H1 (cell line): Measurements from ENCODE around the gene CADM1. TPM values are rescaled to one million over a fixed set of nuclear protein-coding genes. Genes with fewer than 3 reads are reported as not detected.

ENCODE experiments used
- CTCF ChIA-PET: fragments of 300-600 bp; sonication (Branson Sonifier 250); formaldehyde crosslinking; loops from one replicate; lab custom pipeline; 2021; ENCODE audit not compliant: partially characterized antibody; lab: Charles Lee
- POLR2A ChIA-PET: fragments of 300-600 bp; sonication (Branson Sonifier 250); formaldehyde crosslinking; loops from one replicate; lab custom pipeline; 2021; ENCODE audit warnings: inconsistent platforms; ENCODE audit not compliant: partially characterized antibody; lab: Charles Lee
- DNase-seq, 2 experiments: peaks; one replicate each; pipeline versions ENCODE4 v3.0.0 to v3.0.0-alpha.2; 2010 to 2022; ENCODE audit warnings: low spot score in 2 of 2, low read depth in 1 of 2, mixed read lengths in 1 of 2
- FAIRE-seq: peaks from 2 replicates; lab custom pipeline; 2011; peaks lifted over from hg19 to GRCh38; lab: Jason Lieb, UNC
- H2AFZ ChIP-seq: 2 replicates; pipeline ENCODE4 v1.8.1; 2012; ENCODE audit warnings: low read length, inconsistent platforms
- H2AK5ac ChIP-seq: 2 replicates; pipeline ENCODE4 v1.6.1; 2013; ENCODE audit warnings: low read depth, low read length
- H2BK120ac ChIP-seq: replicated peaks from 2 replicates; pipeline ENCODE3; 2013; ENCODE audit warnings: low read depth, low read length, inconsistent platforms
- H2BK12ac ChIP-seq: 2 replicates; pipeline ENCODE4 v1.6.1; 2013; ENCODE audit warnings: low read depth, low read length
- H2BK15ac ChIP-seq: 2 replicates; pipeline ENCODE4 v1.6.1; 2013; ENCODE audit warnings: low read length
- H2BK20ac ChIP-seq: 2 replicates; pipeline ENCODE4 v1.6.1; 2013; ENCODE audit warnings: low read length
- H2BK5ac ChIP-seq: 2 replicates; pipeline ENCODE4 v1.6.1; 2013; ENCODE audit warnings: low read depth, low read length
- H3K14ac ChIP-seq: 2 replicates; pipeline ENCODE4 v1.6.1; 2013; ENCODE audit warnings: inconsistent platforms; ENCODE audit not compliant: insufficient read length
- H3K18ac ChIP-seq: 2 replicates; pipeline ENCODE4 v1.6.1; 2013; ENCODE audit warnings: low read length; ENCODE audit errors: extremely low read depth
- H3K23ac ChIP-seq: 2 replicates; pipeline ENCODE4 v1.6.1; 2013; ENCODE audit warnings: inconsistent platforms; ENCODE audit not compliant: insufficient read length
- H3K23me2 ChIP-seq: 2 replicates; pipeline ENCODE4 v1.6.1; 2013; ENCODE audit warnings: low read depth, low read length
- H3K27ac ChIP-seq: 2 replicates; pipeline ENCODE4 v1.6.1; 2011; ENCODE audit warnings: low read depth, low read length, inconsistent platforms
- H3K27me3 ChIP-seq, 4 experiments: replicated peaks in 1 of 4; 1 replicate in 1 of 4; 2 replicates in 3 of 4; pipeline versions ENCODE4 v1.6.1 to v1.8.1; 2011 to 2013; ENCODE audit warnings: low read length in 3 of 4, mild to moderate bottlenecking in 3 of 4, inconsistent platforms in 2 of 4, mixed read lengths in 2 of 4, moderate library complexity in 1 of 4; ENCODE audit not compliant: control insufficient read depth in 3 of 4, insufficient read depth in 3 of 4; ENCODE audit errors: extremely low read depth in 1 of 4
- H3K36me3 ChIP-seq, 4 experiments: 2 replicates each; pipeline versions ENCODE4 v1.6.1 to v1.8.1; 2011 to 2013; ENCODE audit warnings: mild to moderate bottlenecking in 4 of 4, low read length in 3 of 4, moderate library complexity in 2 of 4, control low read depth in 1 of 4, inconsistent platforms in 1 of 4; ENCODE audit not compliant: insufficient read depth in 4 of 4, control insufficient read depth in 2 of 4
- H3K4ac ChIP-seq: replicated peaks from 2 replicates; pipeline ENCODE3; 2013; ENCODE audit warnings: low read length, low read depth, mixed read lengths, inconsistent platforms; ENCODE audit not compliant: insufficient read length
- H3K4me1 ChIP-seq, 4 experiments: replicated peaks in 1 of 4; 1 replicate in 1 of 4; 2 replicates in 3 of 4; pipeline versions ENCODE4 v1.6.1 to v1.8.1; 2011 to 2013; ENCODE audit warnings: low read length in 3 of 4, inconsistent platforms in 2 of 4, mixed read lengths in 1 of 4; ENCODE audit not compliant: insufficient read depth in 4 of 4, control insufficient read depth in 3 of 4
- H3K4me2 ChIP-seq, 2 experiments: 2 replicates each; pipeline versions ENCODE4 v1.6.1 to v1.8.1; 2011 to 2013; ENCODE audit warnings: low read depth in 2 of 2, low read length in 2 of 2, control low read depth in 1 of 2, inconsistent platforms in 1 of 2, mild to moderate bottlenecking in 1 of 2; ENCODE audit not compliant: insufficient read depth in 1 of 2
- H3K4me3 ChIP-seq, 4 experiments: fragments of 200-600, 300-600 bp in 1 of 4; sonication (generic), shearing (Covaris generic), sonication (Bioruptor Twin) in 1 of 4; 2 replicates each; pipeline versions ENCODE4 v1.5.1 to v1.8.1; 2011 to 2016; ENCODE audit warnings: low read length in 4 of 4, low read depth in 3 of 4, control low read depth in 2 of 4, inconsistent platforms in 2 of 4, mild to moderate bottlenecking in 2 of 4, mixed read lengths in 1 of 4, moderate library complexity in 1 of 4; ENCODE audit not compliant: insufficient read depth in 2 of 4; ENCODE audit errors: extremely low read depth in 1 of 4
- H3K56ac ChIP-seq: replicated peaks from 2 replicates; pipeline ENCODE3; 2013; ENCODE audit warnings: low read depth, mild to moderate bottlenecking, mixed read lengths, low read length, inconsistent platforms; ENCODE audit not compliant: insufficient read length
- H3K79me1 ChIP-seq: 2 replicates; pipeline ENCODE4 v1.6.1; 2013; ENCODE audit warnings: low read depth, low read length, control low read depth
- H3K79me2 ChIP-seq, 2 experiments: 2 replicates each; pipeline versions ENCODE4 v1.6.1 to v1.8.1; 2012 to 2013; ENCODE audit warnings: low read length in 2 of 2, mild to moderate bottlenecking in 2 of 2, inconsistent platforms in 1 of 2; ENCODE audit not compliant: insufficient read depth in 2 of 2, control insufficient read depth in 1 of 2
- H3K9ac ChIP-seq, 4 experiments: replicated peaks in 1 of 4; 1 replicate in 1 of 4; 2 replicates in 3 of 4; pipeline versions ENCODE4 v1.6.1 to v1.8.1; 2011 to 2013; ENCODE audit warnings: low read depth in 3 of 4, low read length in 3 of 4, control low read depth in 2 of 4, mild to moderate bottlenecking in 2 of 4, moderate library complexity in 2 of 4, inconsistent platforms in 1 of 4; ENCODE audit errors: extremely low read depth in 1 of 4
- H3K9me3 ChIP-seq, 2 experiments: 2 replicates each; pipeline versions ENCODE4 v1.6.1 to v1.8.1; 2012 to 2013; ENCODE audit warnings: mild to moderate bottlenecking in 2 of 2, moderate library complexity in 2 of 2, control low read depth in 1 of 2, inconsistent platforms in 1 of 2, low read depth in 1 of 2, low read length in 1 of 2, mixed read lengths in 1 of 2; ENCODE audit not compliant: insufficient read depth in 2 of 2
- H4K20me1 ChIP-seq, 2 experiments: replicated peaks in 1 of 2; 2 replicates each; pipeline versions ENCODE3 to v1.8.1; 2011 to 2013; ENCODE audit warnings: inconsistent platforms in 2 of 2, low read length in 2 of 2, mild to moderate bottlenecking in 1 of 2; ENCODE audit not compliant: insufficient read depth in 2 of 2, control insufficient read depth in 1 of 2
- H4K5ac ChIP-seq: 2 replicates; pipeline ENCODE4 v1.6.1; 2013; ENCODE audit warnings: low read length, low read depth, mixed read lengths, inconsistent platforms; ENCODE audit not compliant: insufficient read length
- H4K8ac ChIP-seq: 2 replicates; pipeline ENCODE4 v1.8.0; 2013; ENCODE audit warnings: mild to moderate bottlenecking, moderate library complexity, low read length, inconsistent platforms; ENCODE audit not compliant: insufficient read depth; ENCODE audit errors: extremely low read depth
- H4K91ac ChIP-seq: replicated peaks from 2 replicates; pipeline ENCODE3; 2013; ENCODE audit warnings: low read length, mixed read lengths, inconsistent platforms; ENCODE audit not compliant: insufficient read length
- BCL11A ChIP-seq, 2 experiments: IDR thresholded peaks; one replicate each; pipeline ENCODE4 v1.6.1; 2011; ENCODE audit warnings: low read depth in 2 of 2, low read length in 2 of 2, mild to moderate bottlenecking in 2 of 2
- CBX5 ChIP-seq: fragments of 300-800, 300-1000 bp; sonication (generic); IDR thresholded peaks from 2 replicates; pipeline ENCODE4 v1.7.1; 2016; ENCODE audit warnings: antibody characterized with exemption, low read length, low read depth
- CHD2 ChIP-seq: IDR thresholded peaks from 2 replicates; pipeline ENCODE4 v1.6.1; 2012; ENCODE audit warnings: low read length, improper control_type of control experiment
- JUND ChIP-seq: IDR thresholded peaks from 2 replicates; pipeline ENCODE4 v1.6.1; 2011; ENCODE audit warnings: mild to moderate bottlenecking, improper control_type of control experiment, low read length
- MAX ChIP-seq: IDR thresholded peaks from 2 replicates; pipeline ENCODE4 v1.6.1; 2012; ENCODE audit warnings: inconsistent platforms
- RXRA ChIP-seq: IDR thresholded peaks from 2 replicates; pipeline ENCODE4 v1.6.1; 2011; ENCODE audit warnings: low read depth, mild to moderate bottlenecking, low read length, moderate library complexity; ENCODE audit not compliant: insufficient read depth
- TAF1 ChIP-seq: IDR thresholded peaks from 2 replicates; pipeline ENCODE4 v1.6.1; 2011; ENCODE audit warnings: mild to moderate bottlenecking, low read depth, low read length
- TCF12 ChIP-seq: IDR thresholded peaks from 2 replicates; pipeline ENCODE4 v1.6.1; 2011; ENCODE audit warnings: low read depth, mild to moderate bottlenecking, low read length
- ZNF274 ChIP-seq: IDR thresholded peaks from 2 replicates; pipeline ENCODE4 v1.7.0; 2012; ENCODE audit warnings: low read length, borderline replicate concordance; ENCODE audit errors: extremely low read depth
- WGBS, 2 experiments: shearing (Covaris generic) in 1 of 2; methylation state at CpG; one replicate each; pipeline versions ENCODE4 v1.1.6 to v1.1.7; 2013 to 2015; ENCODE audit warnings: low lambda C conversion rate in 2 of 2, mixed read lengths in 2 of 2, inconsistent platforms in 1 of 2, low coverage in 1 of 2, missing lambda C conversion rate in 1 of 2; ENCODE audit not compliant: insufficient replicate concordance in 2 of 2, insufficient coverage in 1 of 2, insufficient read length in 1 of 2; ENCODE audit errors: extremely low coverage in 1 of 2, missing lambda C conversion rate in 1 of 2; 5-methylcytosine and 5-hydroxymethylcytosine counted together
- polyA plus RNA-seq, 7 experiments: library from polyadenylated mRNA; depleted of rRNA in 3 of 7; stranded (reverse) in 5 of 7; unstranded in 2 of 7; fragments of >200 nt in 5 of 7; fragments of 200-250 nt in 2 of 7; gene quantifications; 1 replicate in 5 of 7; 2 replicates in 1 of 7; 4 replicates in 1 of 7; pipeline versions ENCODE4 v1.2.1 to v1.2.3, GENCODE V29; 2011 to 2013; ENCODE audit warnings: missing spikeins in 2 of 7, mixed read lengths in 2 of 7
- total RNA-seq: library from RNA; stranded (reverse); fragmentation: NEBNext Ultra II Directional; extraction: Animal tissue kit (Norgen Biotek cat#: 25700); gene quantifications from 2 replicates; pipeline ENCODE4 v1.2.1, GENCODE V29; 2021

The CADM1 gene
- total and polyA plus RNA-seq, 2 of the 8 experiments (the other 6 are each of a cell fraction or from before 2014, with no cell fraction given): 8.3 to 25.3 TPM

- no peak overlapping the region for H3K56ac ChIP-seq
- no peak overlapping the region for H4K5ac ChIP-seq
- no peak overlapping the region for H3K18ac ChIP-seq
- no peak overlapping the region for H2BK5ac ChIP-seq
- no peak overlapping the region for H2BK15ac ChIP-seq
- H3K9ac ChIP-seq: no peak overlapping the region
- WGBS, 2 experiments: 59% methylated on average over 12 of the region's 12 CpGs; no CpG with 5 or more reads in 1 of the 2 experiments
- H3K4me2 ChIP-seq: no peak overlapping the region
- H4K20me1 ChIP-seq: no peaks in the 10 kb centered on the region
- no peak overlapping the region for H2BK12ac ChIP-seq
- no peaks in the 10 kb centered on the region for H3K4me1 ChIP-seq
- no peak overlapping the region for H4K91ac ChIP-seq
- H3K14ac ChIP-seq: no peak overlapping the region
- no peaks in the 10 kb centered on the region for H3K23me2 ChIP-seq
- H2AK5ac ChIP-seq: no peak overlapping the region
- no peak overlapping the region for H2BK20ac ChIP-seq
- H3K79me2 ChIP-seq: no peaks in the 10 kb centered on the region
- H3K27me3 ChIP-seq: no peaks in the 10 kb centered on the region; a peak in 1 of 7 replicates
- H3K4ac ChIP-seq: no peak overlapping the region
- no peaks in the 10 kb centered on the region for H3K36me3 ChIP-seq
- H2AFZ ChIP-seq: no peak overlapping the region
- no peak overlapping the region for H3K23ac ChIP-seq
- no peak overlapping the region for H4K8ac ChIP-seq
- DNase-seq (peak in 1 of 2 experiments; percentile 13), FAIRE-seq (peak; percentile 96)
- H3K27ac ChIP-seq: no peak overlapping the region
- no peaks in the 10 kb centered on the region for H3K9me3 ChIP-seq
- ChIA-PET POLR2A (interaction anchor here (0.9 kb wide), 1 partner anchor 10 kb away, joined by 3 read pairs; no protein-coding TSS in a partner anchor), CTCF (interaction anchor here (0.6 to 2.4 kb wide), 27 partner anchors 8 to 948 kb away, joined by 3 to 9 read pairs (median 4); no protein-coding TSS in a partner anchor)
- H2BK120ac ChIP-seq: no peak overlapping the region
- no peak overlapping the region for H3K4me3 ChIP-seq
- no peaks in the 10 kb centered on the region; the same call in 1 of the 2 replicates for H3K79me1 ChIP-seq
- TF ChIP-seq TAF1 (no peak), CHD2 (no peak), RXRA (no peak), JUND (no peak), MAX (no peak), CBX5 (no peak), BCL11A (IDR thresholded peaks at IDR 0.05; ENCODE audit: low read depth in 2 of 2, low read length in 2 of 2) (no peak), TCF12 (no peak), ZNF274 (no peak)
Observed at GRCh38 chr11:115324581-115325432, 179.4 kb downstream of the CADM1 start.
